ENCODE results near the gene PTPRC. TPM values are rescaled to one million over a fixed set of nuclear protein-coding genes. Genes with fewer than 3 reads are reported as not detected.

Gene PTPRC
- total and polyA plus RNA-seq, 7 donors: 4.8 to 78.6 (median 12.5) TPM

GRCh38 chr1:198797656-198798055, 158.8 kb downstream of the PTPRC start:
- Histone ChIP-seq H3K27me3 (no peaks in the 10 kb centered on the region), H3K36me3 (no peaks in the 10 kb centered on the region), H3K9me3 (peaks cover 0 to 4% (median 0%) of the 10 kb centered on the region in 4 donors), H3K4me3 (no peak overlapping the region), H3K4me1 (no peaks in the 10 kb centered on the region), H3K27ac (no peak overlapping the region)
- whole genome bisulfite sequencing, 2 donors: 89 to 93% methylated on average over 2 of the region's 2 CpGs
- TF ChIP-seq POLR2AphosphoS5 (IDR thresholded peaks at IDR 0.05) (no peak), EP300 (IDR thresholded peaks at IDR 0.05) (no peak), POLR2A (IDR thresholded peaks at IDR 0.05) (no peak)
- TF ChIP-seq, protein P1, sequence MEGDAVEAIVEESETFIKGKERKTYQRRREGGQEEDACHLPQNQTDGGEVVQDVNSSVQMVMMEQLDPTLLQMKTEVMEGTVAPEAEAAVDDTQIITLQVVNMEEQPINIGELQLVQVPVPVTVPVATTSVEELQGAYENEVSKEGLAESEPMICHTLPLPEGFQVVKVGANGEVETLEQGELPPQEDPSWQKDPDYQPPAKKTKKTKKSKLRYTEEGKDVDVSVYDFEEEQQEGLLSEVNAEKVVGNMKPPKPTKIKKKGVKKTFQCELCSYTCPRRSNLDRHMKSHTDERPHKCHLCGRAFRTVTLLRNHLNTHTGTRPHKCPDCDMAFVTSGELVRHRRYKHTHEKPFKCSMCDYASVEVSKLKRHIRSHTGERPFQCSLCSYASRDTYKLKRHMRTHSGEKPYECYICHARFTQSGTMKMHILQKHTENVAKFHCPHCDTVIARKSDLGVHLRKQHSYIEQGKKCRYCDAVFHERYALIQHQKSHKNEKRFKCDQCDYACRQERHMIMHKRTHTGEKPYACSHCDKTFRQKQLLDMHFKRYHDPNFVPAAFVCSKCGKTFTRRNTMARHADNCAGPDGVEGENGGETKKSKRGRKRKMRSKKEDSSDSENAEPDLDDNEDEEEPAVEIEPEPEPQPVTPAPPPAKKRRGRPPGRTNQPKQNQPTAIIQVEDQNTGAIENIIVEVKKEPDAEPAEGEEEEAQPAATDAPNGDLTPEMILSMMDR (IDR thresholded peaks at IDR 0.05): no peak
- DNase-seq: no peak
- intact Hi-C loops (cut with DNase I): no loop called here

DNA sequence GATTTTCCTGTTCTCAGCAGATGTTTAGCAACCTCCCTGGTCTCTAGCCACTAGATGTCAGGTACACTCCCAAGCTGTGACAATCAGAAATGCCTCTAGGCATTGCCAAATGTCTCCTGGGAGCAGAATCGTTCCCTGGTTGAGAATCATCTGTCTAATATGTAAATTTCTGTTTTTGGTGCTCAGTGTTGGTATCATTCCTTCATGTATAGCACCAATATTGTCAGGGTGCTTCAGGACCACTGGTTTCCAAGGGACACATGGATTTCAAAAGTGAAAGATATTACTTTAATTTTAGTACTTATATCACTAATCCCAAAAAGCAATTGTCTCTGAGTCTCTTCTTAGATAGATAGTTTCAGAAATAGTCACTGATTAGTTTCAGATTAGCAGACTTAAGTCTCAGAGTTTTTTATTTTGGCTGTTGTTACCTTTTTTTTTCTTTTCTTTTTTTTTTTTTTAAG, 160.1 kb downstream of the PTPRC start:
- no peaks in the 10 kb centered on the region for H3K27me3 ChIP-seq
- intact Hi-C loops (cut with DNase I): no loop called here
- H3K27ac ChIP-seq: no peak overlapping the region
- no peak for DNase-seq
- peaks cover 0 to 4% (median 0%) of the 10 kb centered on the region in 4 donors for H3K9me3 ChIP-seq
- TF ChIP-seq POLR2AphosphoS5 (IDR thresholded peaks at IDR 0.05) (no peak), EP300 (IDR thresholded peaks at IDR 0.05) (no peak), POLR2A (IDR thresholded peaks at IDR 0.05) (no peak)
- TF ChIP-seq, protein P1 (IDR thresholded peaks at IDR 0.05): no peak
- H3K36me3 ChIP-seq: no peaks in the 10 kb centered on the region
- H3K4me3 ChIP-seq: no peak overlapping the region
- WGBS, 2 donors: 26 to 49% methylated on average over 1 of the region's 1 CpG
- H3K4me1 ChIP-seq: no peaks in the 10 kb centered on the region

- intact Hi-C loops (cut with DNase I): no loop called here
- H3K4me1 ChIP-seq: no peaks in the 10 kb centered on the region
- H3K27ac ChIP-seq: no peak overlapping the region
- no peak overlapping the region for H3K4me3 ChIP-seq
- H3K36me3 ChIP-seq: no peaks in the 10 kb centered on the region
- no peaks in the 10 kb centered on the region for H3K9me3 ChIP-seq
- H3K27me3 ChIP-seq: no peaks in the 10 kb centered on the region
- TF ChIP-seq POLR2A (IDR thresholded peaks at IDR 0.05) (no peak), EP300 (IDR thresholded peaks at IDR 0.05) (no peak)
- TF ChIP-seq, protein P1 (IDR thresholded peaks at IDR 0.05): no peak
- no peak for DNase-seq
- WGBS, 2 donors: 92 to 97% methylated on average over 5 of the region's 5 CpGs
Observed at GRCh38 chr1:198805498-198806151, 166.8 kb downstream of the PTPRC start.

GRCh38 chr1:198806861-198807260, 168.0 kb downstream of the PTPRC start:
- no peaks in the 10 kb centered on the region for H3K27me3 ChIP-seq
- no peak overlapping the region for H3K27ac ChIP-seq
- TF ChIP-seq, protein P1 (IDR thresholded peaks at IDR 0.05): no peak
- TF ChIP-seq EP300 (IDR thresholded peaks at IDR 0.05) (no peak), POLR2A (IDR thresholded peaks at IDR 0.05) (no peak), POLR2AphosphoS5 (IDR thresholded peaks at IDR 0.05) (no peak)
- no peaks in the 10 kb centered on the region for H3K9me3 ChIP-seq
- DNase-seq: no peak
- WGBS, 2 donors: 95% methylated on average over 5 of the region's 5 CpGs
- H3K36me3 ChIP-seq: no peaks in the 10 kb centered on the region
- intact Hi-C loops (cut with DNase I): no loop called here
- no peaks in the 10 kb centered on the region for H3K4me1 ChIP-seq
- H3K4me3 ChIP-seq: no peak overlapping the region

Other genes with a start within 250 kb of the PTPRC start
- not detected for gene ATP6V1G3, start 98.4 kb upstream of the PTPRC start, total RNA-seq
- not detected for gene ATP6V1G3, start 98.4 kb upstream of the PTPRC start, polyA plus RNA-seq